ENCODE data around the gene P2RY2.

P2RY2 gene

GRCh38 chr11:73248526-73249185 is 30.6 kb downstream of the P2RY2 start:
- Mint-ChIP-seq H3K9me3 (no peaks in the 10 kb centered on the region), H3K36me3 (ENCODE audit: low read depth) (no peaks in the 10 kb centered on the region), H3K27me3 (ENCODE audit: low read depth) (peaks cover 8% of the 10 kb centered on the region), H3K4me1 (ENCODE audit: low read depth) (peaks cover 14% of the 10 kb centered on the region), H3K27ac (no peak overlapping the region), H3K4me3 (no peak overlapping the region)

- Mint-ChIP-seq H3K4me1 (ENCODE audit: low read depth) (peaks cover 14% of the 10 kb centered on the region), H3K4me3 (no peak overlapping the region)
Observed at GRCh38 chr11:73249304-73249703, 31.2 kb downstream of the P2RY2 start.

GRCh38 chr11:73249853-73250783 is 32.0 kb downstream of the P2RY2 start:
- no peaks in the 10 kb centered on the region for H3K36me3 Mint-ChIP-seq (ENCODE audit: low read depth)
- peaks cover 4% of the 10 kb centered on the region for H3K27me3 Mint-ChIP-seq (ENCODE audit: low read depth)
- no peak overlapping the region for H3K4me3 Mint-ChIP-seq
- H3K4me1 Mint-ChIP-seq (ENCODE audit: low read depth) = peaks cover 14% of the 10 kb centered on the region
- H3K9me3 Mint-ChIP-seq = no peaks in the 10 kb centered on the region
- H3K27ac Mint-ChIP-seq = no peak overlapping the region

More at GRCh38 chr11:73249304-73249703, 31.2 kb downstream of the P2RY2 start:
- Mint-ChIP-seq H3K27ac (no peak overlapping the region), H3K9me3 (no peaks in the 10 kb centered on the region), H3K36me3 (ENCODE audit: low read depth) (no peaks in the 10 kb centered on the region), H3K27me3 (ENCODE audit: low read depth) (peaks cover 8% of the 10 kb centered on the region)

DNA sequence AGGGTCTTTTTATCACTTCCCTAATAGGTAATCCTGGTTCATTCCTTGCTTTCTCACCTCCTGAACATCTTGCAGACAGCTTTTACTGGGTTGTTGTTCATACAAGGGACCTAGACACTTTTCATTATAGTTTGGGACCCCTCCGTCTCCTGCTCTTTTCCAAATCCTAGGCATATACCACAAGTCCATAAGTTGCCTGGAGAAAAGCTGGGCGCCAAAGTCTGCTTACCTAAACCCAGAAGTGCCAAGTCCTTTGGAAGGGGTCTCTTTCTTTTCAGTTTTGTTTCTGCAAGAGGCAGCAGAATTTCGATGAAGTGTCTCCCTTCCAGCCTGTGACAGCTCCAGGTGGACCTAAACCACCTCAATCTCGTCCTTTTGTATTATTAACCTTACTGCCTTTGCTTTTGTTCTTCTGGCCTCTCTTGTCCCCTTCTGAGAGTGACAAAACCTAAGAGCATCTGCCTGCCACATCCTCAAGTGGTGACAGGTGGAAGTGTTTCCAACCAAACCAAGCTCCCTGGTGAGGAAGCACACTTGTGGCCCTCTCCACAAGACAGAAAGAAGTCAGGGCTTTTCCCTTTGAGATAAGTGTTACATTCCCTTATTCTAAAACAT is 34.6 kb downstream of the P2RY2 start:
- no peak overlapping the region for H3K27ac Mint-ChIP-seq

DNA sequence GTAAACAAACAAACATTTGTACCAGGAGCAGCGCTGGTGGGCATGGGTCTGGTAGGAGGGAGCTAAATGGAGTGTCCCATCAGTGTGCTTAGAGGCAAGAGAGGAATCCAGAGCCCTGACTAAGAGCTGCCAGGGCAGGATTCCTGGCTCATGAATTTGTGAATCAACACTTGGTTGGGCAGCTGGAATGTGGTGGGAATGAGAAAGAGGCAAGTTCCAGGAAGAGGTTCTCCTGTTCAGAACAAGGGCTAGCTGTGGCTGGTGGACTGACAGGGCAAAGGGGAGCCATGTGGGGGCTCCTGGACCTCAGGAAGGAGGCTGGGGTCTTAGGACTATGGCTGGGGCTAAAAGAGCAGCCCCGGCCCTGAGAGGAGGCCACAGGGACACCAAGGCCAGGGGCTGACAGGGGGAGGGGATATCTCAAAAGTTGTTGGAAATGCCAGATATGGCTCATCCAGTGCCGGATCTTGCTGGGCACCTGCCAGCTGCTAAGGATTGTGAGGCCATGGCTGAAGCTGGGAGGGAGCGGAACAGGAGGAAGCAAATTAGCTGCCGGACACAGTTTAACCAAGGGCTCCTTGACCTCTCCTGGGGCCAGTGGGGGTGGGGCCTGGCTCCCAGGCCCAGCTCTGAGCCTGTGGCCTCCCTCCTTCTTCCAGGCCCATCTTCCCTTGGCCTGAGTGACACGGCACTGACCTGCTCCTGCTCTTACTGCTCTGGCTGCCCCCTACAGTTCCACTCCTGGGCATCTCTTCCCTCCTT is 39.4 kb downstream of the P2RY2 start:
- H3K4me3 Mint-ChIP-seq = no peak overlapping the region
- no peaks in the 10 kb centered on the region for H3K9me3 Mint-ChIP-seq
- H3K4me1 Mint-ChIP-seq (ENCODE audit: low read depth) = peaks cover 4% of the 10 kb centered on the region
- peaks cover 7% of the 10 kb centered on the region for H3K27me3 Mint-ChIP-seq (ENCODE audit: low read depth)
- H3K36me3 Mint-ChIP-seq (ENCODE audit: low read depth) = no peaks in the 10 kb centered on the region
- H3K27ac Mint-ChIP-seq = no peak overlapping the region

More for the DNA sequence above, 34.6 kb downstream of the P2RY2 start:
- H3K27me3 Mint-ChIP-seq (ENCODE audit: low read depth) = no peaks in the 10 kb centered on the region
- H3K9me3 Mint-ChIP-seq = no peaks in the 10 kb centered on the region
- no peaks in the 10 kb centered on the region for H3K36me3 Mint-ChIP-seq (ENCODE audit: low read depth)
- peaks cover 11% of the 10 kb centered on the region for H3K4me1 Mint-ChIP-seq (ENCODE audit: low read depth)
- no peak overlapping the region for H3K4me3 Mint-ChIP-seq

DNA sequence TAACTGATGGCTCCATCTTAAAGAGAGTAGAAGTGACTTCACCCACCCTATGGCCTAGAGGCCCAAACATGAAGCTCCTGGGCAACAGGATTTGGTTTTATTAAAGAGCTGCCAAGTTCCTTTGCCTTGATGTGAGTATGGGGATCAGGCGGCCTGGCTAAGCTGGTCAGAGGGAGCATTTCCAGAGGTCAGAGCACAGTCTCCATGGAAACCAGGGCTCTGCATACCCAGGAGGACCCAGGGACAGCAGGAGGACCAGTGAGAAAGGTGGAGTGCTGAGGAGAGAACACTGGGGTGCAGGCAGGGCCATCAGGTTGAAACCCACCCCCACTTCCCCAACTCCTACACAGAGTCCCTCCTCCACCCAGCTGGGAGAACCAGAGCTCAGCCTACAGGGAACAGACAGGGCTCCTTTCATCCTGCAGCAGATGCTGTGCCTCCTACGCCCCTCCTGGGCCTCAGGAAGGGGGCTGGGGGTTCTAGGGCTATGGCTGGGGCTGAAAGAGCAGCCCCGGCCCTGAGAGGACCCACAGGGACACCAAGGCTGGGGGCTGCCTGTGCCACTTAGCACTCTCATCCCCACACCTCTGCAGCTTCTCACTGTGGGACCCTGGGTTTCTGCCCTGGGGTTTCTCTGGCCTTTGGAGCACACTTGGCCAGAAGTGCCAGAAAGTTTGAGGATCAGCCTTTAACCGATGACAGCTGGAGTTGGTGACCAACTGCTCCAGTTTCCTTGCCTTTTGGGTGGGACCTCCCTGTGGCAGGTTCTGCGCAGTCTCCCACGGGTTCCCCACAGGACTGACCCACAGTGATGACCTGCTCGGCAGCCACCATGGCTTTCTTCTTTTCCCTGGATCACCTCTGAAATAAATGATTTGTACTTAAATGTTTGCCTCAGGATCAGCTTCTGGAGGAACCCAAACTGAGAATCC is 40.3 kb downstream of the P2RY2 start:
- Mint-ChIP-seq H3K27ac (no peak overlapping the region), H3K27me3 (ENCODE audit: low read depth) (peaks cover 16% of the 10 kb centered on the region), H3K9me3 (no peaks in the 10 kb centered on the region), H3K4me1 (ENCODE audit: low read depth) (no peaks in the 10 kb centered on the region), H3K4me3 (no peak overlapping the region), H3K36me3 (ENCODE audit: low read depth) (no peaks in the 10 kb centered on the region)

- Mint-ChIP-seq H3K27ac (no peak overlapping the region), H3K9me3 (no peaks in the 10 kb centered on the region), H3K4me3 (no peak overlapping the region), H3K36me3 (ENCODE audit: low read depth) (no peaks in the 10 kb centered on the region), H3K4me1 (ENCODE audit: low read depth) (no peaks in the 10 kb centered on the region), H3K27me3 (ENCODE audit: low read depth) (peaks cover 28% of the 10 kb centered on the region)
Observed at GRCh38 chr11:73259406-73260126, 41.5 kb downstream of the P2RY2 start.

- H3K27me3 Mint-ChIP-seq (ENCODE audit: low read depth) = peaks cover 33% of the 10 kb centered on the region
- no peaks in the 10 kb centered on the region for H3K36me3 Mint-ChIP-seq (ENCODE audit: low read depth)
- H3K4me3 Mint-ChIP-seq = no peak overlapping the region
- no peaks in the 10 kb centered on the region for H3K4me1 Mint-ChIP-seq (ENCODE audit: low read depth)
- no peaks in the 10 kb centered on the region for H3K9me3 Mint-ChIP-seq
- no peak overlapping the region for H3K27ac Mint-ChIP-seq
Observed at GRCh38 chr11:73260127-73260457, 42.0 kb downstream of the P2RY2 start.

GRCh38 chr11:73262851-73263495 is 44.9 kb downstream of the P2RY2 start:
- H3K9me3 Mint-ChIP-seq = no peaks in the 10 kb centered on the region
- no peaks in the 10 kb centered on the region for H3K36me3 Mint-ChIP-seq (ENCODE audit: low read depth)
- no peak overlapping the region for H3K4me3 Mint-ChIP-seq
- peaks cover 60% of the 10 kb centered on the region for H3K27me3 Mint-ChIP-seq (ENCODE audit: low read depth)
- H3K27ac Mint-ChIP-seq = no peak overlapping the region
- no peaks in the 10 kb centered on the region for H3K4me1 Mint-ChIP-seq (ENCODE audit: low read depth)

DNA sequence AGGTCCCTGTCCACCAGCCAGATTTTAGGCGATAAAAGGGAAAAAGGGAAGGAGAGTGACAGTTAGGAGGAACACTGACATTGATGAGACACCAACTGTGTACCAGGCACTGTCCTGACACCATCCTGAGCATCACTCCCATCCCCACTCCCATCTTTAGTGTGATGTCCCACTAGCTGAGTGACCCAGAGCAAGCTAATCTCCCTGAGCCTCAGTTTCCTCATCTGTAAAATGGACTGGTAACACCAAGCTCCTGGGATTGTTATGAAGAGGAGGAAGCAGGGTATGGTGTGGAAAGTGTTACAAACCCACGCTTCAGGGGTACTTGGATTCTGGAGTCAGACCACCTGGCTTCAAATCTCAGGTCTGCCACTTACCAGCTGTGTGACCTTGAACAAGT is 45.6 kb downstream of the P2RY2 start:
- Mint-ChIP-seq H3K4me1 (ENCODE audit: low read depth) (no peaks in the 10 kb centered on the region), H3K4me3 (no peak overlapping the region), H3K9me3 (no peaks in the 10 kb centered on the region), H3K36me3 (ENCODE audit: low read depth) (no peaks in the 10 kb centered on the region), H3K27ac (no peak overlapping the region), H3K27me3 (ENCODE audit: low read depth) (peaks cover 62% of the 10 kb centered on the region)

DNA sequence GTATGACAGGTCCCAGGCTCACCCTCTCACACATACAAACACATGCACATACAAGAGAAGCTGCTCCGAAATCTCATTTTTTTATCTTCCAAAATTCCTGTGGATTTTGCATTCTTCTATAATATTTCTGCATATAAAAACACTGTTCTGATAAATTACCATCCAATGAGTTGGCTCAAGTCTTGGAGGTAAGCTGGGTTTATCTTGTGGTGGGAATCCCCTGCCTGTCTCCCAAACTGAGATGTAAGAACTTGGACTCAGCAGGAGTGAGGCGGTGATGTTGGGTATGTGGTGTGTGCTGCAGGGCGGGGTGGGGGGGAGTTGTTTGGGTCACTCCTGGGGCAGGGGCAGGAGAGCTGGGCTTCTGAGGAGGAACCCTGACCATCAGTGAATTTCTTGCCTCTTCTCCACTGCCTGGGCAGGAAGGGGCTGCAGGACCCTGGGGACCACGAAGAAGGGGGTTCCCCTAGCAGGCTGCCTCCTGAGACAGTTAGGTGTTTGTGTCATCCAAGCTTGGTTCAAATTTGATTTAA is 47.3 kb downstream of the P2RY2 start:
- Mint-ChIP-seq H3K27ac (no peak overlapping the region), H3K36me3 (ENCODE audit: low read depth) (no peaks in the 10 kb centered on the region), H3K27me3 (ENCODE audit: low read depth) (peaks cover 65% of the 10 kb centered on the region), H3K9me3 (no peaks in the 10 kb centered on the region), H3K4me1 (ENCODE audit: low read depth) (no peaks in the 10 kb centered on the region), H3K4me3 (no peak overlapping the region)

DNA sequence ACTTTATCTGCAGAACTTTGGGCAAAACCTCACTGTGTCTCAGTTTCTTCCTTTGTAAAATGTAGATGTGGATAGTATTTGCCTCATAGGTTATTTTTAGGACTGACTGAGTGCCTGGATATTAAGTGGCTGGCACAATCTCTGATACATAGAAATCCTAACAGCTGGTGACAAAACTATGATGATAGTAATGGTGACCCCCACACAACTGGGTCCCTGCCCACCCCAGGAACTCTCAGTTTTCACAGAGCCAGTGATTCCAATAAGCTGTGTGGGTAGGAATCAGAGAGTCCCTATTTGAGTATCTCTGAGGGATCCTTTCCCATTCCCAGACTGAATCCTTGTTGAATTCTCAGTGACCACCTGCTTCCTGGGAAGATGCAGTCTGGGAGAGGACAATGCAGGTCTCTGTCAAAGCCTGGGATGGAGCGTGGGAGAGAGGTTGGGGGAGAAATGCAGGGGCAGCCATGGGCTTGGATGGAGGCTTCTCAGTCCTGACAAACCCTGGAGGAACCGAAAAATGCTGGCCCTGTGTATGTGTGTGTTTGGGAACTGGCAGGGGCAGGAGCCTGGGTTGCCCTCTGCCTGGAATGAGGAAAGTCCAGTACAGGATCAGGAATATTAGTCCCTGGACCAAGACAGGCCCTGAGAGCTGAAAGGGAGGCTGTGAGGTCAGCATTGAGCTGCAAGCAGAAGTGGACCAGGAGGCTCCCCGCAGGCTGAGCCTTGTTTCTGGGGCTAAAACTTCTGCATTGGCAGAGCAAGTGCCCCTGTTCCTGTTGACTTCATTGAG is 48.0 kb downstream of the P2RY2 start:
- Mint-ChIP-seq H3K4me1 (ENCODE audit: low read depth) (no peaks in the 10 kb centered on the region), H3K9me3 (no peaks in the 10 kb centered on the region), H3K4me3 (no peak overlapping the region)

More for the DNA sequence above, 48.0 kb downstream of the P2RY2 start:
- Mint-ChIP-seq H3K27ac (no peak overlapping the region), H3K36me3 (ENCODE audit: low read depth) (no peaks in the 10 kb centered on the region), H3K27me3 (ENCODE audit: low read depth) (peaks cover 68% of the 10 kb centered on the region)
